ENCODE data around the gene MOB3B.

MOB3B gene

DNA sequence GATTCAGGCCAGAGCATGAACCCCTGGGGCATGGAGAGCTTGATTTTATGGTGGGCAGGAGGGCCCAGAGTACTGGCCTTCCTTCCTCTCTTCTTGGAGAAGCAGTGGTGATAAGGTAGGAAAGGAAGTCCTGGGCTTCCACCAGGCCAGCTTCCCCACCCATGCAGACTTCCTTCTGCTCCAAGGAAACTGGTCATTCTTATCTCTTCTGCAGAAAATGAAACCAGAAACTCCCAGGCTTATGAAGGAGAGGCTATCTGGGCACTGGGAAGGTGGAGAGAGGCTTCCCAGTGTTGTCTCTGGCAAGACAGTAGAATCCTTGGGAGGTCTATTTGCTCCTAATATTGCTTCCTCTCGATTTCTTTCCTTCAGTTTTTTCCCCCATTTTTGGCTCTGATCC, 122.1 kb downstream of the MOB3B start:
- TF ChIP-seq, protein P1, sequence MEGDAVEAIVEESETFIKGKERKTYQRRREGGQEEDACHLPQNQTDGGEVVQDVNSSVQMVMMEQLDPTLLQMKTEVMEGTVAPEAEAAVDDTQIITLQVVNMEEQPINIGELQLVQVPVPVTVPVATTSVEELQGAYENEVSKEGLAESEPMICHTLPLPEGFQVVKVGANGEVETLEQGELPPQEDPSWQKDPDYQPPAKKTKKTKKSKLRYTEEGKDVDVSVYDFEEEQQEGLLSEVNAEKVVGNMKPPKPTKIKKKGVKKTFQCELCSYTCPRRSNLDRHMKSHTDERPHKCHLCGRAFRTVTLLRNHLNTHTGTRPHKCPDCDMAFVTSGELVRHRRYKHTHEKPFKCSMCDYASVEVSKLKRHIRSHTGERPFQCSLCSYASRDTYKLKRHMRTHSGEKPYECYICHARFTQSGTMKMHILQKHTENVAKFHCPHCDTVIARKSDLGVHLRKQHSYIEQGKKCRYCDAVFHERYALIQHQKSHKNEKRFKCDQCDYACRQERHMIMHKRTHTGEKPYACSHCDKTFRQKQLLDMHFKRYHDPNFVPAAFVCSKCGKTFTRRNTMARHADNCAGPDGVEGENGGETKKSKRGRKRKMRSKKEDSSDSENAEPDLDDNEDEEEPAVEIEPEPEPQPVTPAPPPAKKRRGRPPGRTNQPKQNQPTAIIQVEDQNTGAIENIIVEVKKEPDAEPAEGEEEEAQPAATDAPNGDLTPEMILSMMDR (IDR thresholded peaks at IDR 0.05; ENCODE audit: low read depth, low read length) = no peak
- no peak for DNase-seq (ENCODE audit: low read depth, low spot score)
- in situ Hi-C loops (cut with HindIII; ENCODE audit: low sequenced_read_pairs) = no loop called here
- H3K4me3 ChIP-seq (ENCODE audit: low read depth, low read length) = no peak overlapping the region

DNA sequence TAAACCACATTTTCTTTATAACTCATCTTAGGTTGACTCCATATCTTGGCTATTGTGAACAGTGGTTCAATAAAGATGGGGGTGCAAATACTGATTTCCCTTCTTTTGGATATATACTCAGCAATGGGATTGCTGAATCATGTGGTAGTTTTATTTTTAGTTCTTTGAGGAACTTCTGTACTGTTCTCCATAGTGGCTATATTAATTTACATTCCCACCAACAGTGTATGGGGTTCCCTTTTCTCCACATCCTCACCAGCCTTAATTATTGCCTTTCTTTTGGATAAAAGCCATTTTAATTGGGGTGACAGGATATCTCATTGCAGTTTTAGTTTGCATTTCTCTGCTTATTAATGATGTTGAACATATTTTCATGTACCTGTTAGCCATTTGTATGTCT, 125.0 kb downstream of the MOB3B start:
- DNase-seq (ENCODE audit: low read depth, low spot score) = no peak
- no peak overlapping the region for H3K4me3 ChIP-seq (ENCODE audit: low read depth, low read length)
- in situ Hi-C loops (cut with HindIII; ENCODE audit: low sequenced_read_pairs) = no loop called here
- TF ChIP-seq, protein P1 (IDR thresholded peaks at IDR 0.05; ENCODE audit: low read depth, low read length) = no peak

DNA sequence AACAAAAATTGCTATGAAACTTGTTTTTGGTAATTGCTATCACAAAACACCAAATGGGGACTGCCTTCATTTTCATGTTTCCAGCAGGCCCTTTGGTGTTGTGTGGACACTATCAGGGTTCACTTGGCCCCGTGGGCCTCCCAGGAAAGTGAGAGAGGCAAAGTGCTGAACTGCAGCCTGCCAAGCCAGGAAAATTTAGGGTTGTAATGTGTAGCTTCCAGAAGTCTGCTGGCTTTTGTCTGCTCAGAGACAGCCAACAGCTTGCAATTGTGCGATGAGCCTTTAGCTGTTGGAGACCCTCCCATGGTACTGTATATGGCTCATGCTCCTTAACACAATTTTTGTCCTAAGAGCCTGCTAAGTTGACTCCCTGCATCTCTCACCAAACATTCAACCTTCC, 127.0 kb downstream of the MOB3B start:
- TF ChIP-seq, protein P1 (IDR thresholded peaks at IDR 0.05; ENCODE audit: low read depth, low read length) = no peak
- no peak for DNase-seq (ENCODE audit: low read depth, low spot score)
- in situ Hi-C loops (cut with HindIII; ENCODE audit: low sequenced_read_pairs) = no loop called here
- H3K4me3 ChIP-seq (ENCODE audit: low read depth, low read length) = no peak overlapping the region

DNA sequence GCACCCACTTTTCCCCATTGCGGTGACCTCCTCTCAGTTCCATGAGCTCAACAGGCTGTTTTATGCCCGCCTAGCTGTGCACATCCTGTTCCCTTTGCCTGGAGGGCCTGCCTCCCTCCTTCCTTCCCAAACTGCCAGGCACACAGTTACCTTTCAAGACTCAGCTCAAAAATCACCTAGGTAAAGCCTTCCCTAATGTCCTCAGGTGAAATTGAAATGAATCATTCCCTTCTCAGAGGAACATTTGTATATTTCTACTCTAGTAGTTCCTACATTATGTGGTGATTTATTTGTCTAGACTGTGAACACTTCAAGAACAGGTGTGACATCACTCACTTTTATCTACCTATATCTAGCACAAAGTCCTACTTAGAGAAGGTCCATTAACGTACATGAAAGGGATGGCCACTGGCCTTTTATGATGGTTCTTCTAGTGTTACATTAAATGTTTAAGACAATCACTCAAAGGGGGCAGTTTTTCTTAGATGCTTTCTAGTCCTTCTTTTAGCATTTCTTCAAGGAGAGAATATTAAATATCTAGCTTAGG, 129.2 kb downstream of the MOB3B start:
- H3K4me3 ChIP-seq (ENCODE audit: low read depth, low read length) = no peak overlapping the region
- TF ChIP-seq, protein P1 (IDR thresholded peaks at IDR 0.05; ENCODE audit: low read depth, low read length) = no peak
- in situ Hi-C loops (cut with HindIII; ENCODE audit: low sequenced_read_pairs) = no loop called here
- no peak for DNase-seq (ENCODE audit: low read depth, low spot score)

DNA sequence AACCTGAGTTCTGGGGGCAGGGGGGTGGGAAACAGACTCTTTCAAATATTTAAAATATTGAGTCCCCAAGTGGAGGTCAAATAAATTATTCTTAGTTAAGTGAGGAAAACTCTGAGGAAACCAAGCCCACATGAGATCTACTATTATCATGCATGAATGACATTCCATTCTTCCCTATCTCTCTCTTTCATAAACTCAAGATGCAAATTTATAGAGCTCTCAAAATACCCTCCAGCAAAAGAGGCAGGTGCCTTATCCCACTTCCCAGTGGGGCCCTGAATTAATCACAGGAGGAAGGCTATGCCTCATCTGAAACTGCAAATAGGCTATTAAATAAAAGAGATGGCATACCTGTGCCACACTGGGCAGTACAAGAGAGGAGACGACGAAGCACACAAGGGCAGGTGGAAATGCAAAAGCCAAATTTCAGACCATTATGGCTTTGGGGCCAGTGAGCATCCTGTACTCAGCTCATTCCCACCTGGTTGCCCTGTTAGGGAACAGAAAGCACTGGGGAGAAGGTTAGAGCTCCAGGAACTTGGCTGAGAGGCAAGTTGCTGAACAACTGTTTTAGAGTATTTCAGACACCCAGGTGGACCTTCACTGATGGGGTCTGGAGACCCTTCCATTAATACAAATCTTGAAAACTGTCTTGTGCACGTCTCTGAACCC, 130.5 kb downstream of the MOB3B start:
- in situ Hi-C loops (cut with HindIII; ENCODE audit: low sequenced_read_pairs) = no loop called here
- DNase-seq (ENCODE audit: low read depth, low spot score) = no peak
- TF ChIP-seq, protein P1 (IDR thresholded peaks at IDR 0.05; ENCODE audit: low read depth, low read length) = no peak
- H3K4me3 ChIP-seq (ENCODE audit: low read depth, low read length) = no peak overlapping the region

DNA sequence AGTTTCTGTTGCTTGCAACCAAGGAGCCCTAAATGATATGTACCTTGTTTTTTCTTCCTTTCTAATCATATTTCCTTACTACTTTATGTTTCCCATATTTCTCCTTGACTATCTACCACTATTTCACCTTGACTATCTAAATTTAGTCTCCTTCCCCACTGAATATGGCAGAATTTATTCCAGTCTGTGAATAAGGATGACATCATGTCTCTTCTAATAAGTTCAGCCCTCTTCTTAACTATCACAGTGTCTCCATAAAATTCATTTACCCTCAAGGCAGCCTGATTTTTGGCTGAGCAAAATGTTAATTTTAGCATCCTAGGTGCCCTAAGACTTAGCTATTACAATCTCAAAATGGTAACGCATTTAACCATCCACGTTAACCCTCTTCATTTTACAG, 133.1 kb downstream of the MOB3B start:
- TF ChIP-seq, protein P1 (IDR thresholded peaks at IDR 0.05; ENCODE audit: low read depth, low read length) = no peak
- no peak for DNase-seq (ENCODE audit: low read depth, low spot score)
- in situ Hi-C loops (cut with HindIII; ENCODE audit: low sequenced_read_pairs) = no loop called here
- H3K4me3 ChIP-seq (ENCODE audit: low read depth, low read length) = no peak overlapping the region
